HepG2 (cell line): ENCODE data around the gene FKBP9. TPM values are rescaled to one million over a fixed set of nuclear protein-coding genes. Genes with fewer than 3 reads are reported as not detected.
A peak's percentile ranks its signal among the peaks of the same experiment; 100 is the strongest.

Experiments
- AHR ChIP-seq: IDR thresholded peaks from 2 replicates; pipeline ENCODE4 v1.6.1; 2018; ENCODE audit warnings: missing genetic modification reagents, missing compliant biosample characterization
- KDM2A ChIP-seq: sonication (generic); formaldehyde crosslinking; IDR thresholded peaks from 2 replicates; pipeline ENCODE4 v1.4.0; 2020; ENCODE audit warnings: low read depth, missing genetic modification reagents, borderline replicate concordance
- NRL ChIP-seq: sonication (generic); formaldehyde crosslinking; IDR thresholded peaks from 2 replicates; pipeline ENCODE4 v1.5.0; 2020; ENCODE audit warnings: missing genetic modification reagents, mild to moderate bottlenecking, moderate library complexity, borderline replicate concordance
- PHF5A ChIP-seq: IDR thresholded peaks from one replicate; pipeline ENCODE4 v1.6.1; 2018; ENCODE audit warnings: low read depth, missing genetic modification reagents; ENCODE audit not compliant: unreplicated experiment
- RBM22 ChIP-seq: fragments of 200-400 bp; formaldehyde crosslinking; optimal IDR thresholded peaks from 2 replicates; pipeline ENCODE3; 2017; ENCODE audit warnings: mild to moderate bottlenecking, low read length, moderate library complexity
- SIX1 ChIP-seq: sonication (generic); formaldehyde crosslinking; IDR thresholded peaks from 2 replicates; pipeline ENCODE4 v1.4.0; 2020; ENCODE audit warnings: missing genetic modification reagents, borderline replicate concordance
- SP140L ChIP-seq: sonication (generic); formaldehyde crosslinking; IDR thresholded peaks from 2 replicates; pipeline ENCODE4 v1.4.0; 2020; ENCODE audit warnings: missing genetic modification reagents, borderline replicate concordance
- SRF ChIP-seq: IDR thresholded peaks from 2 replicates; pipeline ENCODE4 v1.6.1; 2011; ENCODE audit warnings: mild to moderate bottlenecking, low read depth, low read length, moderate library complexity
- TOPORS ChIP-seq: sonication (generic); formaldehyde crosslinking; IDR thresholded peaks from 2 replicates; pipeline ENCODE4 v1.8.0; 2023; ENCODE audit warnings: mild to moderate bottlenecking, missing genetic modification reagents
- ZNF451 ChIP-seq: sonication (generic); formaldehyde crosslinking; IDR thresholded peaks from 2 replicates; pipeline ENCODE4 v1.5.0; 2020; ENCODE audit warnings: mild to moderate bottlenecking, missing genetic modification reagents
- ZSCAN22 ChIP-seq: sonication (generic); formaldehyde crosslinking; IDR thresholded peaks from 2 replicates; pipeline ENCODE4 v1.4.0; 2020; ENCODE audit warnings: mild to moderate bottlenecking, missing genetic modification reagents
- polyA plus RNA-seq, 8 experiments: library from polyadenylated mRNA; depleted of rRNA in 3 of 8; stranded (reverse) in 7 of 8; unstranded in 1 of 8; fragments of >200 nt; fragmentation: Illumina TruSeq in 4 of 8; extraction: Trizol in 4 of 8; gene quantifications; 2 replicates each; pipeline versions ENCODE4 v1.2.1 to v1.2.3, GENCODE V29; 2011 to 2016; ENCODE audit warnings: low read depth in 4 of 8, missing spikeins in 1 of 8, mixed read lengths in 1 of 8; ENCODE audit not compliant: insufficient read depth in 1 of 8
- total RNA-seq, 5 experiments: library from RNA; depleted of rRNA; stranded (reverse); fragments of >200 nt; fragmentation: Illumina TruSeq; extraction: Trizol; gene quantifications; 2 replicates each; pipeline ENCODE4 v1.2.3, GENCODE V29; 2016; ENCODE audit warnings: low read depth in 1 of 5
- TF ChIP-seq, protein P1 (sequence below): sonication (generic); formaldehyde crosslinking; IDR thresholded peaks from 2 replicates; pipeline ENCODE4 v1.4.0; 2020; ENCODE audit warnings: missing genetic modification reagents, borderline replicate concordance
- TF ChIP-seq, protein P2 (sequence below): sonication (generic); formaldehyde crosslinking; IDR thresholded peaks from 2 replicates; pipeline ENCODE4 v1.5.1; 2020; ENCODE audit warnings: mild to moderate bottlenecking, missing genetic modification reagents, moderate library complexity
- TF ChIP-seq, protein P3 (sequence below): sonication (generic); formaldehyde crosslinking; IDR thresholded peaks from 2 replicates; pipeline ENCODE4 v1.8.0; 2022; ENCODE audit warnings: missing genetic modification reagents, mild to moderate bottlenecking, borderline replicate concordance
- TF ChIP-seq, protein P4 (sequence below): sonication (generic); formaldehyde crosslinking; IDR thresholded peaks from 2 replicates; pipeline ENCODE4 v1.4.0; 2020; ENCODE audit warnings: missing genetic modification reagents

Gene FKBP9
- total and polyA plus RNA-seq, 2 of the 13 experiments (the other 11 are each of a cell fraction or from before 2014, with no cell fraction given): 34.0 to 41.5 TPM

DNA sequence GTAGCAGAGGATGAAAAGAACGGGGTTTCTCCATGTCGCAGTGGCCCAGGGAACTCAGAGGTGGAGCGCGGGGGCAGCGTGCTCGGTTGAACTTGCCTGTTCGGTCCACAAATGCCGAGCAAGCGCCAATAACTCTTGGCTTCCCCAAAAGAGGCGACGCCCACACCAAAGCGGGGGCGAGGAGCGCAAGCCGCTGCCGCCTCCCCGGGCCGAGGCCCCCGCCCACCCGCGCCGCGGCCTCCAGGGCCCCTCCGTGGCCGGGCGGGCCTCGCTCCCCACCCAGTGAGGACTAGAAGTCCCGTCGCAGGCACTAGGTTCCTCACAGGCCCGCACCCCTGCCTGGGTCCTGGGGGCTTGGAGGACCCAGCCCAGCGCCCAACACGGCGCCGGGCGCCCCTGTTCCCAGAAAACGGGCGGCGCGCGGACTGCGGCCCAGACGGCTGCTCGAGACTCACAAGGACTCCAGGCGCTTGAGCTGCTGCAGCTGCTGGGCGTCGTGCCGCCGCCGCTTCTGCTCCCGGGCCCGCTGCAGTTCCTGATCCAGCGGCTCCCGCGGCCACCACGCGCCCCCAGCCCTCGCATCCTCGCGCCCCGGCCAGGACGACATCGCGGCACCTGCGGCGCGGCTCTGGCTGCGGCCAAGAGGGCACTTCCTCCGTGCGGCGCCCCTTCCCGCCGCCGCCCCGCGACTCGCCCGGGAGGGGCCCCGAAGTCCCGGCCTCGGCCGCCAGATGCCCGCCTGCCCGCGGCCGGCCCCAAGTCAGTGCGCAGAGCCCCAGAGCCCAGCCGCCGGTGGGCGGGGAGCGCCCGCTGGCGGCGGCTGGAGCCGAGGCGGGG is 14.6 kb upstream of the FKBP9 start (continued):
- TF ChIP-seq, protein P1, sequence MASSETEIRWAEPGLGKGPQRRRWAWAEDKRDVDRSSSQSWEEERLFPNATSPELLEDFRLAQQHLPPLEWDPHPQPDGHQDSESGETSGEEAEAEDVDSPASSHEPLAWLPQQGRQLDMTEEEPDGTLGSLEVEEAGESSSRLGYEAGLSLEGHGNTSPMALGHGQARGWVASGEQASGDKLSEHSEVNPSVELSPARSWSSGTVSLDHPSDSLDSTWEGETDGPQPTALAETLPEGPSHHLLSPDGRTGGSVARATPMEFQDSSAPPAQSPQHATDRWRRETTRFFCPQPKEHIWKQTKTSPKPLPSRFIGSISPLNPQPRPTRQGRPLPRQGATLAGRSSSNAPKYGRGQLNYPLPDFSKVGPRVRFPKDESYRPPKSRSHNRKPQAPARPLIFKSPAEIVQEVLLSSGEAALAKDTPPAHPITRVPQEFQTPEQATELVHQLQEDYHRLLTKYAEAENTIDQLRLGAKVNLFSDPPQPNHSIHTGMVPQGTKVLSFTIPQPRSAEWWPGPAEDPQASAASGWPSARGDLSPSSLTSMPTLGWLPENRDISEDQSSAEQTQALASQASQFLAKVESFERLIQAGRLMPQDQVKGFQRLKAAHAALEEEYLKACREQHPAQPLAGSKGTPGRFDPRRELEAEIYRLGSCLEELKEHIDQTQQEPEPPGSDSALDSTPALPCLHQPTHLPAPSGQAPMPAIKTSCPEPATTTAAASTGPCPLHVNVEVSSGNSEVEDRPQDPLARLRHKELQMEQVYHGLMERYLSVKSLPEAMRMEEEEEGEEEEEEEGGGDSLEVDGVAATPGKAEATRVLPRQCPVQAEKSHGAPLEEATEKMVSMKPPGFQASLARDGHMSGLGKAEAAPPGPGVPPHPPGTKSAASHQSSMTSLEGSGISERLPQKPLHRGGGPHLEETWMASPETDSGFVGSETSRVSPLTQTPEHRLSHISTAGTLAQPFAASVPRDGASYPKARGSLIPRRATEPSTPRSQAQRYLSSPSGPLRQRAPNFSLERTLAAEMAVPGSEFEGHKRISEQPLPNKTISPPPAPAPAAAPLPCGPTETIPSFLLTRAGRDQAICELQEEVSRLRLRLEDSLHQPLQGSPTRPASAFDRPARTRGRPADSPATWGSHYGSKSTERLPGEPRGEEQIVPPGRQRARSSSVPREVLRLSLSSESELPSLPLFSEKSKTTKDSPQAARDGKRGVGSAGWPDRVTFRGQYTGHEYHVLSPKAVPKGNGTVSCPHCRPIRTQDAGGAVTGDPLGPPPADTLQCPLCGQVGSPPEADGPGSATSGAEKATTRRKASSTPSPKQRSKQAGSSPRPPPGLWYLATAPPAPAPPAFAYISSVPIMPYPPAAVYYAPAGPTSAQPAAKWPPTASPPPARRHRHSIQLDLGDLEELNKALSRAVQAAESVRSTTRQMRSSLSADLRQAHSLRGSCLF (CRISPR knock-in tag): no peak
- TF ChIP-seq, protein P2, sequence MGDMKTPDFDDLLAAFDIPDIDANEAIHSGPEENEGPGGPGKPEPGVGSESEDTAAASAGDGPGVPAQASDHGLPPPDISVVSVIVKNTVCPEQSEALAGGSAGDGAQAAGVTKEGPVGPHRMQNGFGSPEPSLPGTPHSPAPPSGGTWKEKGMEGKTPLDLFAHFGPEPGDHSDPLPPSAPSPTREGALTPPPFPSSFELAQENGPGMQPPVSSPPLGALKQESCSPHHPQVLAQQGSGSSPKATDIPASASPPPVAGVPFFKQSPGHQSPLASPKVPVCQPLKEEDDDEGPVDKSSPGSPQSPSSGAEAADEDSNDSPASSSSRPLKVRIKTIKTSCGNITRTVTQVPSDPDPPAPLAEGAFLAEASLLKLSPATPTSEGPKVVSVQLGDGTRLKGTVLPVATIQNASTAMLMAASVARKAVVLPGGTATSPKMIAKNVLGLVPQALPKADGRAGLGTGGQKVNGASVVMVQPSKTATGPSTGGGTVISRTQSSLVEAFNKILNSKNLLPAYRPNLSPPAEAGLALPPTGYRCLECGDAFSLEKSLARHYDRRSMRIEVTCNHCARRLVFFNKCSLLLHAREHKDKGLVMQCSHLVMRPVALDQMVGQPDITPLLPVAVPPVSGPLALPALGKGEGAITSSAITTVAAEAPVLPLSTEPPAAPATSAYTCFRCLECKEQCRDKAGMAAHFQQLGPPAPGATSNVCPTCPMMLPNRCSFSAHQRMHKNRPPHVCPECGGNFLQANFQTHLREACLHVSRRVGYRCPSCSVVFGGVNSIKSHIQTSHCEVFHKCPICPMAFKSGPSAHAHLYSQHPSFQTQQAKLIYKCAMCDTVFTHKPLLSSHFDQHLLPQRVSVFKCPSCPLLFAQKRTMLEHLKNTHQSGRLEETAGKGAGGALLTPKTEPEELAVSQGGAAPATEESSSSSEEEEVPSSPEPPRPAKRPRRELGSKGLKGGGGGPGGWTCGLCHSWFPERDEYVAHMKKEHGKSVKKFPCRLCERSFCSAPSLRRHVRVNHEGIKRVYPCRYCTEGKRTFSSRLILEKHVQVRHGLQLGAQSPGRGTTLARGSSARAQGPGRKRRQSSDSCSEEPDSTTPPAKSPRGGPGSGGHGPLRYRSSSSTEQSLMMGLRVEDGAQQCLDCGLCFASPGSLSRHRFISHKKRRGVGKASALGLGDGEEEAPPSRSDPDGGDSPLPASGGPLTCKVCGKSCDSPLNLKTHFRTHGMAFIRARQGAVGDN (CRISPR knock-in tag): peak; percentile 91
- TF ChIP-seq SIX1 (CRISPR knock-in tag) (no peak), SP140L (CRISPR knock-in tag) (0 out of 2 replicates have a peak, but pooled peaks have one; percentile 21), TOPORS (CRISPR knock-in tag) (peak; percentile 52; the same call in 1 of the 2 replicates), ZSCAN22 (peak; percentile 44), SRF (no peak), AHR (CRISPR knock-in tag) (peak; percentile 56; the same call in 1 of the 2 replicates), NRL (CRISPR knock-in tag) (peak; percentile 11; the same call in 1 of the 2 replicates), PHF5A (CRISPR knock-in tag) (no peak), RBM22 (no peak), KDM2A (CRISPR knock-in tag) (0 out of 2 replicates have a peak, but pooled peaks have one; percentile 16), ZNF451 (CRISPR knock-in tag) (0 out of 2 replicates have a peak, but pooled peaks have one; percentile 47)
- TF ChIP-seq, protein P3, sequence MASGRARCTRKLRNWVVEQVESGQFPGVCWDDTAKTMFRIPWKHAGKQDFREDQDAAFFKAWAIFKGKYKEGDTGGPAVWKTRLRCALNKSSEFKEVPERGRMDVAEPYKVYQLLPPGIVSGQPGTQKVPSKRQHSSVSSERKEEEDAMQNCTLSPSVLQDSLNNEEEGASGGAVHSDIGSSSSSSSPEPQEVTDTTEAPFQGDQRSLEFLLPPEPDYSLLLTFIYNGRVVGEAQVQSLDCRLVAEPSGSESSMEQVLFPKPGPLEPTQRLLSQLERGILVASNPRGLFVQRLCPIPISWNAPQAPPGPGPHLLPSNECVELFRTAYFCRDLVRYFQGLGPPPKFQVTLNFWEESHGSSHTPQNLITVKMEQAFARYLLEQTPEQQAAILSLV: peak; percentile 44; the same call in 1 of the 2 replicates
- TF ChIP-seq, protein P4, sequence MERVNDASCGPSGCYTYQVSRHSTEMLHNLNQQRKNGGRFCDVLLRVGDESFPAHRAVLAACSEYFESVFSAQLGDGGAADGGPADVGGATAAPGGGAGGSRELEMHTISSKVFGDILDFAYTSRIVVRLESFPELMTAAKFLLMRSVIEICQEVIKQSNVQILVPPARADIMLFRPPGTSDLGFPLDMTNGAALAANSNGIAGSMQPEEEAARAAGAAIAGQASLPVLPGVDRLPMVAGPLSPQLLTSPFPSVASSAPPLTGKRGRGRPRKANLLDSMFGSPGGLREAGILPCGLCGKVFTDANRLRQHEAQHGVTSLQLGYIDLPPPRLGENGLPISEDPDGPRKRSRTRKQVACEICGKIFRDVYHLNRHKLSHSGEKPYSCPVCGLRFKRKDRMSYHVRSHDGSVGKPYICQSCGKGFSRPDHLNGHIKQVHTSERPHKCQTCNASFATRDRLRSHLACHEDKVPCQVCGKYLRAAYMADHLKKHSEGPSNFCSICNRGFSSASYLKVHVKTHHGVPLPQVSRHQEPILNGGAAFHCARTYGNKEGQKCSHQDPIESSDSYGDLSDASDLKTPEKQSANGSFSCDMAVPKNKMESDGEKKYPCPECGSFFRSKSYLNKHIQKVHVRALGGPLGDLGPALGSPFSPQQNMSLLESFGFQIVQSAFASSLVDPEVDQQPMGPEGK (CRISPR knock-in tag): peak; percentile 57
